K562 (cell line): ENCODE data around the gene PNMT. TPM values are rescaled to one million over a fixed set of nuclear protein-coding genes. Genes with fewer than 3 reads are reported as not detected.
"Not testable (repeated sequence)": the region's sequence is repeated elsewhere in the genome, so short reads cannot be mapped to it uniquely, and the experiment has no call there.

Experiments
- ATAC-seq: fragments of 200-7000 bp; cut with Tn5 transposase; 3 replicates; pipeline ENCODE4 v1.9.1; 2020; ENCODE audit warnings: moderate library complexity
- BruUV-seq: library from RNA; stranded (reverse); fragments of 400-500 nt; replicated peaks from 2 replicates; lab custom pipeline; 2021; lab: Mats Ljungman, UMichigan
- CTCF ChIA-PET: fragments of 300-600 bp; formaldehyde crosslinking; extraction: SDS; loops from one replicate; lab custom pipeline; 2021; ENCODE audit warnings: low intra/inter-chr PET ratio; lab: Yijun Ruan, JAX
- POLR2A ChIA-PET: fragments of 300-600, 350-650 bp; sonication (Branson Sonifier 250); formaldehyde crosslinking; extraction: SDS; loops from one replicate; lab custom pipeline; 2021; ENCODE audit warnings: antibody characterized with exemption, inconsistent platforms; lab: Yijun Ruan, JAX
- DNase-seq, 4 experiments: peaks; one replicate each; pipeline versions ENCODE4 v3.0.0 to v3.0.0-alpha.2; 2011 to 2018; ENCODE audit warnings: low spot score in 3 of 4, mixed read lengths in 3 of 4; ENCODE audit errors: extremely low read depth in 1 of 4
- FAIRE-seq: peaks from 2 replicates; lab custom pipeline; 2011; peaks lifted over from hg19 to GRCh38; lab: Jason Lieb, UNC
- H2AFZ ChIP-seq: 2 replicates; pipeline ENCODE4 v1.6.0; 2011; ENCODE audit warnings: low read depth, low read length, control low read depth, inconsistent platforms
- H3K27ac ChIP-seq: fragments of 200-600 bp; 3 replicates; pipeline ENCODE4 v1.8.0; 2011; ENCODE audit warnings: low read depth, mild to moderate bottlenecking, control low read depth, inconsistent platforms, low read length, moderate library complexity, mixed read lengths; ENCODE audit errors: extremely low read depth
- H3K27me3 ChIP-seq, 2 experiments: fragments of 300-600 bp in 1 of 2; 2 replicates in 1 of 2; 3 replicates in 1 of 2; pipeline versions ENCODE4 v1.6.0 to v1.8.0; 2011; ENCODE audit warnings: inconsistent platforms in 2 of 2, low read length in 2 of 2, mild to moderate bottlenecking in 1 of 2, mixed read lengths in 1 of 2, moderate library complexity in 1 of 2; ENCODE audit not compliant: control insufficient read depth in 2 of 2, insufficient read depth in 2 of 2
- H3K36me3 ChIP-seq: fragments of 300-600 bp; 3 replicates; pipeline ENCODE4 v1.8.0; 2011; ENCODE audit warnings: mild to moderate bottlenecking, low read length, inconsistent platforms; ENCODE audit not compliant: control insufficient read depth, insufficient read depth
- H3K4me1 ChIP-seq, 2 experiments: fragments of 200-600 bp in 1 of 2; replicated peaks in 1 of 2; 2 replicates in 1 of 2; 3 replicates in 1 of 2; pipeline versions ENCODE4 v1.5.1 to v1.8.0; 2011; ENCODE audit warnings: inconsistent platforms in 2 of 2, low read length in 2 of 2, mild to moderate bottlenecking in 1 of 2, mixed read lengths in 1 of 2, moderate library complexity in 1 of 2; ENCODE audit not compliant: control insufficient read depth in 2 of 2, insufficient read depth in 2 of 2
- H3K4me2 ChIP-seq: 2 replicates; pipeline ENCODE4 v1.6.1; 2011; ENCODE audit warnings: low read length, control low read depth, inconsistent platforms, mixed read lengths; ENCODE audit not compliant: insufficient read depth
- H3K4me3 ChIP-seq: fragments of 200-600 bp; sonication (generic), shearing (Covaris generic); 2 replicates; pipeline ENCODE4 v1.5.1; 2016; ENCODE audit warnings: control low read depth, inconsistent platforms
- H3K79me2 ChIP-seq: fragments of 200-600 bp; 3 replicates; pipeline ENCODE4 v1.8.0; 2011; ENCODE audit warnings: low read length, inconsistent platforms; ENCODE audit not compliant: control insufficient read depth, insufficient read depth
- H3K9ac ChIP-seq, 2 experiments: 2 replicates each; pipeline versions ENCODE4 v1.6.0 to v1.6.1; 2011; ENCODE audit warnings: low read depth in 2 of 2, low read length in 2 of 2, control low read depth in 1 of 2, inconsistent platforms in 1 of 2, mild to moderate bottlenecking in 1 of 2, mixed read lengths in 1 of 2; ENCODE audit not compliant: insufficient read depth in 1 of 2
- H3K9me1 ChIP-seq: one replicate; pipeline ENCODE4 v1.6.0; 2011; ENCODE audit warnings: inconsistent platforms, mild to moderate bottlenecking, low read length, moderate library complexity; ENCODE audit not compliant: control insufficient read depth, insufficient read depth
- H3K9me3 ChIP-seq: replicated peaks from 2 replicates; pipeline ENCODE4 v1.5.1; 2011; ENCODE audit warnings: low read depth, low read length, inconsistent platforms; ENCODE audit not compliant: control insufficient read depth, insufficient read depth
- H4K20me1 ChIP-seq: replicated peaks from 2 replicates; pipeline ENCODE4 v1.6.1; 2011; ENCODE audit warnings: low read length, inconsistent platforms, mixed read lengths; ENCODE audit not compliant: control insufficient read depth, insufficient read depth
- CBFA2T2 ChIP-seq: fragments of 450-650 bp; conservative IDR thresholded peaks from 2 replicates; pipeline ENCODE4 v1.6.1; 2017; ENCODE audit warnings: mild to moderate bottlenecking
- CBFA2T3 ChIP-seq: fragments of 450-650 bp; IDR thresholded peaks from 2 replicates; pipeline ENCODE4 v1.6.1; 2017
- GTF2A2 ChIP-seq: IDR thresholded peaks from 2 replicates; pipeline ENCODE4 v1.6.1; 2016; ENCODE audit warnings: mild to moderate bottlenecking, missing genetic modification characterization, missing compliant biosample characterization
- KDM1A ChIP-seq, 2 experiments: fragments of 450-650 bp; IDR thresholded peaks; 2 replicates each; pipeline ENCODE4 v1.6.1; 2016; ENCODE audit warnings: mild to moderate bottlenecking in 2 of 2
- KLF1 ChIP-seq: fragments of 450-650 bp; IDR thresholded peaks from 2 replicates; pipeline ENCODE4 v1.6.1; 2016; ENCODE audit warnings: missing genetic modification characterization, missing compliant biosample characterization
- NFIC ChIP-seq: fragments of 450-650 bp; IDR thresholded peaks from 2 replicates; pipeline ENCODE4 v1.6.1; 2017; ENCODE audit warnings: mild to moderate bottlenecking, inconsistent platforms
- NR2F6 ChIP-seq: fragments of 450-650 bp; formaldehyde crosslinking; IDR thresholded peaks from 2 replicates; pipeline ENCODE4 v1.4.0; 2020; ENCODE audit warnings: mild to moderate bottlenecking
- TAL1 ChIP-seq: fragments of 450-650 bp; IDR thresholded peaks from 2 replicates; pipeline ENCODE4 v1.6.1; 2016; ENCODE audit warnings: mild to moderate bottlenecking
- ZNF384 ChIP-seq: IDR thresholded peaks from 2 replicates; pipeline ENCODE4 v1.6.1; 2012; ENCODE audit warnings: low read depth, low read length, improper control_type of control experiment
- WGBS: fragments of 100-300 bp; shearing (Covaris generic); methylation state at CpG from one replicate; pipeline ENCODE4 v1.1.6; 2016; ENCODE audit warnings: low coverage, mixed read lengths; ENCODE audit not compliant: insufficient coverage; ENCODE audit errors: missing lambda C conversion rate; 5-methylcytosine and 5-hydroxymethylcytosine counted together
- in situ Hi-C: fragments of 300-500 bp; cut with MboI; formaldehyde crosslinking; loops from 4 replicates; pipeline ENCODE4 v1.15.0; 2018; ENCODE audit warnings: inconsistent platforms, mixed read lengths
- intact Hi-C: fragments of 100-400 bp; cut with micrococcal nuclease; formaldehyde crosslinking; loops from 2 replicates; pipeline ENCODE4 v1.14.2; 2022
- polyA plus RNA-seq, 8 experiments: library from polyadenylated mRNA; depleted of rRNA in 4 of 8; stranded (reverse) in 5 of 8; unstranded in 3 of 8; fragments of >200 nt; fragmentation: Nextera tagmentation in 2 of 8; fragmentation: Illumina TruSeq in 1 of 8; extraction: Ambion mirVana in 2 of 8; extraction: Trizol in 1 of 8; gene quantifications; 2 replicates each; pipeline versions ENCODE4 v1.2.1 to v1.2.3, GENCODE V29; 2011 to 2014; ENCODE audit warnings: inconsistent platforms in 1 of 8, missing spikeins in 1 of 8
- total RNA-seq, 7 experiments: library from RNA; depleted of rRNA in 6 of 7; stranded (reverse); fragments of >200 nt in 6 of 7; fragmentation: Illumina TruSeq in 2 of 7; extraction: Trizol in 2 of 7; gene quantifications; 2 replicates each; pipeline versions ENCODE4 v1.2.1 to v1.2.3, GENCODE V29; 2011 to 2021; ENCODE audit warnings: low replicate concordance in 1 of 7

The PNMT gene
- total and polyA plus RNA-seq, 9 of the 15 experiments (the other 6 are each of a cell fraction or from before 2014, with no cell fraction given) = 0.55 to 18.1 (median 5.8) TPM

GRCh38 chr17:39697961-39698360 is 29.7 kb downstream of the PNMT start:
- Histone ChIP-seq H4K20me1 (no peaks in the 10 kb centered on the region), H3K27ac (no peak overlapping the region), H3K4me3 (no peak overlapping the region), H3K27me3 (no peaks in the 10 kb centered on the region; a peak in 1 of 5 replicates), H3K9me3 (no peaks in the 10 kb centered on the region), H3K4me1 (peaks cover 0 to 16% of the 10 kb centered on the region in 2 experiments; a peak in 2 of 5 replicates), H3K9ac (no peak overlapping the region), H2AFZ (no peak overlapping the region), H3K36me3 (no peaks in the 10 kb centered on the region; the same call in 2 of the 3 replicates), H3K9me1 (no peaks in the 10 kb centered on the region), H3K79me2 (no peaks in the 10 kb centered on the region), H3K4me2 (no peak overlapping the region)
- FAIRE-seq (no peak), ATAC-seq (no peak), DNase-seq (no peak)
- in situ Hi-C loops = no loop called here
- TF ChIP-seq NR2F6 (no peak), KDM1A (IDR thresholded peaks at IDR 0.05) (peak; percentile 58 to 70; a peak in 3 of 4 replicates), CBFA2T2 (peak; percentile 47; the same call in 1 of the 2 replicates), CBFA2T3 (peak; percentile 78), TAL1 (peak; percentile 15; the same call in 1 of the 2 replicates), NFIC (0 out of 2 replicates have a peak, but pooled peaks have one; percentile 20), KLF1 (tag) (no peak), ZNF384 (peak; percentile 47; the same call in 1 of the 2 replicates), GTF2A2 (tag) (no peak)
- POLR2A ChIA-PET = interaction anchor here (0.7 kb wide), 1 partner anchor 280 kb away, joined by 3 read pairs; no protein-coding TSS in a partner anchor
- BruUV-seq = no TSS peak
- intact Hi-C loops = no loop called here
- CTCF ChIA-PET = no interaction called here
- 29% methylated on average over 5 of the region's 5 CpGs for WGBS

- CTCF ChIA-PET, ATAC-seq: not testable (repeated sequence)
Measured at GRCh38 chr17:39699157-39699817, 31.0 kb downstream of the PNMT start.

More at GRCh38 chr17:39699157-39699817, 31.0 kb downstream of the PNMT start:
- DNase-seq, H3K9me1 ChIP-seq, H3K4me2 ChIP-seq, H3K79me2 ChIP-seq, FAIRE-seq, H3K9ac ChIP-seq, BruUV-seq, H3K36me3 ChIP-seq, H3K4me3 ChIP-seq, H3K9me3 ChIP-seq, H4K20me1 ChIP-seq, H3K27me3 ChIP-seq, H2AFZ ChIP-seq, in situ Hi-C loops, intact Hi-C loops, H3K27ac ChIP-seq: not testable (repeated sequence)
- POLR2A ChIA-PET = interaction anchor here (1.1 to 1.5 kb wide), 2 partner anchors 26 to 81 kb away, joined by 6 to 7 read pairs; no protein-coding TSS in a partner anchor
- H3K4me1 ChIP-seq = peaks cover 0 to 16% of the 10 kb centered on the region in 2 experiments; a peak in 2 of 5 replicates
- 28% methylated on average over 11 of the region's 11 CpGs for WGBS
